ENCODE measurements around the gene MSRB1.
"Not testable (repeated sequence)": the region's sequence is repeated elsewhere in the genome, so short reads cannot be mapped to it uniquely, and the experiment has no call there.

MSRB1 gene

DNA sequence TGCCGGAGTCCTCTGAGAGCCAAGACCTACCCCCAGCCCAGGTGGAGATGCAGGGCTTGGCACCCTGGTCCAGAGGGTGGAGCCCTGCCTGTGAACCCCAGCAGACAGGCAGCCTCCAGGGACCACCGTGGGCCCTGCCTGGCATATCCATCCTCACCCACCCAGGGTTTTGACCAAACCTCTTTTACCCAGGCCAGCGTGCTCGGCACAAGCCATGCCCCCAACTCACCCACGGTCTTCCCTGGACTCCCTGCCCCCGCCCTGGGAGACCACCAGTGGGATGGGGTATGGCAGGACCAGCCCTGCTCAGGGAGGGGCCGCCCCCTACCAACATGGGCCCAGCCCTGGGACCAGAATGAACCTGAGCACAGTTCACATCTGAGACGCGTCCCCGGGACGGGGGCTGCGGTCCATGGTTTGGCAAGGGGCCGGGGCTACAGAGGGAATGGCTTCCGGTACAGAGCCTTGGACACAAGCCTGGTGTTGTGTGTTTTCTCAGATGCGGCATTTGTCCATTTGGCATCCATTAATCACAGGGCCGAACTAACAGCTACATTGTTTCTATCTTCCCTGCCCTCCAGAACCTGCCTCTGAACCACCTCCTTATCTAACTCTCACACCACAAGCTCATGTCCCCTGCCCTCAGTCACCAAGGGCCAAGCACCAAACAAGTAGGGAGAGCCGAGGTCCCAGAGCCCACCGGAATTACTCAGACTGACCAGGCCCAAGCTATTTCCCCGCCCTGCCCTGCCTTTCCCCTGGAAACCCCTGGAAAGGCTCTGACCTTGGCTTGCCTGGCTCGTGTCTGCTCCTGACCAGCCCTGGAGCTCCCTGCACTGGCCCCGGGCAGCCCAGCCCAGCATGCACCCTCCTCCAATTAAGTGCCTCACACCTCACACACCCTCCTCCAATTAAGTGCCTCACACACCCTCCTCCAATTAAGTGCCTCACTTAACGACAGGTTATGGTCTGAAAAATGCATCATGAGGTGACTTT, 38.9 kb downstream of the MSRB1 start:
- CTCF ChIA-PET: no interaction called here
- no peak overlapping the region for H3K27ac Mint-ChIP-seq
- DNase-seq: no peak

GRCh38 chr16:1903220-1903574, 39.8 kb downstream of the MSRB1 start:
- peaks cover 43% of the 10 kb centered on the region for H3K27me3 Mint-ChIP-seq
- H3K27ac Mint-ChIP-seq: no peak overlapping the region
- no peaks in the 10 kb centered on the region for H3K9me3 Mint-ChIP-seq
- H3K36me3 Mint-ChIP-seq: no peaks in the 10 kb centered on the region
- no peaks in the 10 kb centered on the region for H3K4me1 Mint-ChIP-seq
- DNase-seq: no peak
- no peak overlapping the region for H3K4me3 Mint-ChIP-seq
- CTCF ChIA-PET: no interaction called here

More for the DNA sequence above, 38.9 kb downstream of the MSRB1 start:
- Mint-ChIP-seq H3K36me3 (no peaks in the 10 kb centered on the region), H3K4me1 (no peaks in the 10 kb centered on the region), H3K27me3 (peaks cover 49% of the 10 kb centered on the region), H3K9me3 (no peaks in the 10 kb centered on the region), H3K4me3 (no peak overlapping the region)

GRCh38 chr16:1902547-1903219, 40.3 kb downstream of the MSRB1 start:
- Mint-ChIP-seq H3K27ac (no peak overlapping the region), H3K36me3 (no peaks in the 10 kb centered on the region), H3K9me3 (no peaks in the 10 kb centered on the region), H3K4me3 (no peak overlapping the region), H3K4me1 (no peaks in the 10 kb centered on the region), H3K27me3 (peaks cover 38% of the 10 kb centered on the region)
- CTCF ChIA-PET: no interaction called here
- no peak for DNase-seq

DNA sequence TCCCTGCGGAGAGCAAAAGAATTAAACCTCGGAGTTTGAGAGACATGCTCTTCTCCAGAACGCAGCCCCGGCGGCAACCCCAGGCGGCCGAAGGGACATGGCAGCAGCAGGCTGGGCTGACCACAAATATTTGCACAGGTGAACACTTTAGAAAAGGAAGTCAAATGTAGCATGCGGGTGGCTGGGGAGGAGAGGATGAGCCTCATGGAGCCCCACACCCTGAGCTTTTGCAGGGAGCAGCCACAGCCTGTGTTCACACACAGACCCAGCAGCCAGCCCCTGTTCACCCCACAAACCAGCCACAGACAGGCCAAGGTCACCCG, 42.6 kb downstream of the MSRB1 start:
- DNase-seq: no peak
- Mint-ChIP-seq H3K27me3 (peaks cover 19% of the 10 kb centered on the region), H3K4me1 (no peaks in the 10 kb centered on the region), H3K9me3 (no peaks in the 10 kb centered on the region), H3K36me3 (no peaks in the 10 kb centered on the region), H3K4me3 (no peak overlapping the region), H3K27ac (no peak overlapping the region)
- CTCF ChIA-PET: no interaction called here

GRCh38 chr16:1899641-1900451, 43.2 kb downstream of the MSRB1 start:
- H3K4me1 Mint-ChIP-seq: no peaks in the 10 kb centered on the region
- H3K9me3 Mint-ChIP-seq: no peaks in the 10 kb centered on the region
- CTCF ChIA-PET: no interaction called here
- no peak overlapping the region for H3K4me3 Mint-ChIP-seq
- no peak for DNase-seq
- peaks cover 18% of the 10 kb centered on the region for H3K27me3 Mint-ChIP-seq
- H3K36me3 Mint-ChIP-seq: no peaks in the 10 kb centered on the region
- H3K27ac Mint-ChIP-seq: no peak overlapping the region

DNA sequence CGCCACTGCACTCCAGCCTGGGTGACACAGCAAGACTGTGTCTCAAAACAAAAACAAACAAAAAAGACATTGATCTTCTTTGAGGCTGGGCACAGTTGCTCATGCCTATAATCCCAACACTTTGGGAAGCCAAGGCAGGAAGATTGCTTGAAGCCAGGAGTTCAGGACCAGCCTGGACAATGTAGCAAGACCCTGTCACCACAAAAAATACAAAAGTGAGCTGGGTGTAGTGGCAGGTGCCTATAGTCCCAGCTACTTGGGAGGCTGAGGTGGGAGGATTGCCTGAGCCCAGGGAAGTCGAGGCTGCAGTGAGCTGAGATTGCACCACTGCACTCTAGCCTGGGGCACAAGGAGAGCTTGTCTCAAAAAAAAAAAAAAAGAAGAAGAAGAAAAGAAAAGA, 45.3 kb downstream of the MSRB1 start:
- peaks cover 13% of the 10 kb centered on the region for H3K27me3 Mint-ChIP-seq
- H3K4me3 Mint-ChIP-seq, H3K36me3 Mint-ChIP-seq, H3K27ac Mint-ChIP-seq, H3K4me1 Mint-ChIP-seq, CTCF ChIA-PET, DNase-seq, H3K9me3 Mint-ChIP-seq: not testable (repeated sequence)

DNA sequence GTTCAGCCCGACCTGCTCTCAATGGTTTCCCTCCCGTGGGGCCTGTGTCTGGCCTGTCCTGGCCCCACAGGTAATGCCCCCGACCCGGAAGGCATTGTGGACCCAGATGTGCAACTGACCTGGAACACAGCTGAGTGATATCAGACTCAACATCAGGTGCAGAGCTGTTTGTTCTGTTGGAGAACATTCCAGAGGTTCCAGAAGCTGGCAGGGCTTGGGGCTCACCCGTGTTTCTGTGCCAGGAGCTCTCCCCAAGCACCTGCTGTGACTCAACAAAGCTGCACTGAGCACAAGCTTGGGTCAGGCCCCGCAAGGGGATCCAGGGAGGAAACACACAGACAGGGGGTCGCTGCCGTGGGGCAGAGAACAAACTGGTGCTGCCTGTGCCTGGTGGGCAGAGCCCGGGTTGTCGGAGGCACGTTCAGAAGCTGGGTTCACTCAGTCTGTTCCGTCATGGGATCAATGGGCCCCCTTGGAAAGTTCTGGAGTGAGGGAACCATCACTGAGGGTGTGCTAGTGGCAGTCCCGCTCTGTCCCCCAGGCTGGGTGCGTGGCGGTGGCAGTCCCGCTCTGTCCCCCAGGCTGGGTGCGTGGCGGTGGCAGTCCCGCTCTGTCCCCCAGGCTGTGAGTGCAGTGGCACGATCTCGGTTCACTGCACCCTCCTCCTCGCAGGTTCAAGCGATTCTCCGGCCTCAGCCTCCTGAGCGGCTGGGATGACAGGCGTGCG, 46.9 kb downstream of the MSRB1 start:
- no peak for DNase-seq
- Mint-ChIP-seq H3K4me1 (no peaks in the 10 kb centered on the region), H3K27ac (no peak overlapping the region), H3K4me3 (no peak overlapping the region), H3K27me3 (peaks cover 23% of the 10 kb centered on the region), H3K9me3 (no peaks in the 10 kb centered on the region), H3K36me3 (no peaks in the 10 kb centered on the region)
- CTCF ChIA-PET: no interaction called here

DNA sequence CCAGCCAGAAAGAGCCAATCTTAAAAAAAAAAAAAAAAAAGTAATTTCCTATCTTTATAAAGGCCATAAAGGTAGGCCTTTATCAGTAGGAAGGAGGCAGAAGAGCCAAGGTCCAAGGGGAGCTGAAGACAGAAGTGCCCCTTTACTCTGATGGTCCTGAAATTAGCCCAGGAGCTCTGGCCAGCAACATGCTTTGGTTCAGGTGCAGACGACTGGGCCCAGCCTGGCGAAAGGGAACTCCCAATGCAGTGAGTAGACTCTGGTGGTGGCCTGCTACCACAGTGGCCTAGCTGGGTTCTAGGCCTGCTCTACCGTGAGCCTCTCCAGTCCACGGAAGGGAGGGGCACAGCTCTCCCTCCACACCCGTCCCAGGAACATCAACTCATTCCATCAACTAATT, 47.9 kb downstream of the MSRB1 start:
- Mint-ChIP-seq H3K36me3 (no peaks in the 10 kb centered on the region), H3K9me3 (no peaks in the 10 kb centered on the region), H3K27ac (no peak overlapping the region), H3K4me1 (no peaks in the 10 kb centered on the region), H3K27me3 (peaks cover 24% of the 10 kb centered on the region), H3K4me3 (no peak overlapping the region)
- CTCF ChIA-PET: interaction anchor here (0.8 kb wide), 1 partner anchor 34 kb away, joined by 3 read pairs; no protein-coding TSS in a partner anchor
- no peak for DNase-seq

GRCh38 chr16:1890708-1891050, 52.3 kb downstream of the MSRB1 start:
- no peak for DNase-seq
- Mint-ChIP-seq H3K27ac (no peak overlapping the region), H3K9me3 (no peaks in the 10 kb centered on the region), H3K27me3 (peaks cover 28% of the 10 kb centered on the region), H3K4me3 (no peak overlapping the region), H3K4me1 (no peaks in the 10 kb centered on the region), H3K36me3 (no peaks in the 10 kb centered on the region)
- CTCF ChIA-PET: no interaction called here

GRCh38 chr16:1890024-1890707, 52.8 kb downstream of the MSRB1 start:
- no peak for DNase-seq
- H3K27ac Mint-ChIP-seq: no peak overlapping the region
- H3K4me1 Mint-ChIP-seq: no peaks in the 10 kb centered on the region
- peaks cover 28% of the 10 kb centered on the region for H3K27me3 Mint-ChIP-seq
- no peak overlapping the region for H3K4me3 Mint-ChIP-seq
- no peaks in the 10 kb centered on the region for H3K36me3 Mint-ChIP-seq
- CTCF ChIA-PET: no interaction called here
- no peaks in the 10 kb centered on the region for H3K9me3 Mint-ChIP-seq
